Fibroblast of gingiva (primary cell): ENCODE measurements around the gene TTC34.
"Not testable (repeated sequence)": the region's sequence is repeated elsewhere in the genome, so short reads cannot be mapped to it uniquely, and the experiment has no call there.

ENCODE experiments used
- DNase-seq: peaks from one replicate; pipeline ENCODE4 v3.0.0-alpha.2; 2011; ENCODE audit warnings: low read depth

The TTC34 gene

GRCh38 chr1:2628191-2628932 is 173.1 kb downstream of the TTC34 start:
- no peak for DNase-seq

GRCh38 chr1:2627746-2628145 is 173.7 kb downstream of the TTC34 start:
- no peak for DNase-seq

- DNase-seq: not testable (repeated sequence)
Measured at GRCh38 chr1:2625748-2626147, 175.7 kb downstream of the TTC34 start.

- DNase-seq: no peak
Measured at GRCh38 chr1:2625311-2625710, 176.2 kb downstream of the TTC34 start.

- no peak for DNase-seq
Measured at GRCh38 chr1:2624735-2625300, 176.7 kb downstream of the TTC34 start.

GRCh38 chr1:2623571-2624337 is 177.7 kb downstream of the TTC34 start:
- DNase-seq: no peak

GRCh38 chr1:2617971-2618470 is 183.5 kb downstream of the TTC34 start:
- no peak for DNase-seq

- no peak for DNase-seq
Measured at GRCh38 chr1:2614145-2614544, 187.3 kb downstream of the TTC34 start.

- DNase-seq: no peak
Measured at GRCh38 chr1:2612591-2613365, 188.7 kb downstream of the TTC34 start.

- no peak for DNase-seq
Measured at GRCh38 chr1:2611621-2612437, 189.7 kb downstream of the TTC34 start.

GRCh38 chr1:2611031-2611501 is 190.4 kb downstream of the TTC34 start:
- DNase-seq: no peak

GRCh38 chr1:2610036-2610959 is 191.2 kb downstream of the TTC34 start:
- no peak for DNase-seq

- no peak for DNase-seq
Measured at GRCh38 chr1:2609319-2610035, 192.0 kb downstream of the TTC34 start.

- no peak for DNase-seq
Measured at GRCh38 chr1:2607641-2608091, 193.8 kb downstream of the TTC34 start.

- no peak for DNase-seq
Measured at GRCh38 chr1:2606881-2607621, 194.4 kb downstream of the TTC34 start.

GRCh38 chr1:2606396-2606880 is 195.1 kb downstream of the TTC34 start:
- DNase-seq: no peak

GRCh38 chr1:2605509-2606395 is 195.7 kb downstream of the TTC34 start:
- DNase-seq: no peak
